DND-41 (cell line): ENCODE results near the gene DEAF1.

Experiments used
- ATAC-seq: fragments of 200-7000 bp; cut with Tn5 transposase; 3 replicates; pipeline ENCODE4 v1.9.1; 2021; ENCODE audit warnings: low read depth; ENCODE audit not compliant: insufficient read depth
- DNase-seq: peaks from one replicate; pipeline ENCODE4 v3.0.0-alpha.2; 2020
- H2AFZ ChIP-seq: 2 replicates; pipeline ENCODE4 v1.6.0; 2012; ENCODE audit warnings: low read depth, low read length
- H3K27ac ChIP-seq: 2 replicates; pipeline ENCODE4 v1.5.1; 2012; ENCODE audit warnings: low read length, inconsistent platforms
- H3K27me3 ChIP-seq: fragments of 200-600 bp; sonication (generic); 2 replicates; pipeline ENCODE4 v1.6.0; 2012; ENCODE audit warnings: low read length, mild to moderate bottlenecking, inconsistent platforms; ENCODE audit not compliant: insufficient read depth, poor library complexity
- H3K36me3 ChIP-seq: 2 replicates; pipeline ENCODE4 v1.5.1; 2012; ENCODE audit warnings: low read length, inconsistent platforms; ENCODE audit not compliant: insufficient read depth
- H3K4me1 ChIP-seq: 2 replicates; pipeline ENCODE4 v1.5.1; 2012; ENCODE audit warnings: mild to moderate bottlenecking, low read length; ENCODE audit not compliant: insufficient read depth
- H3K4me2 ChIP-seq: 2 replicates; pipeline ENCODE4 v1.6.0; 2012; ENCODE audit warnings: mild to moderate bottlenecking, moderate library complexity, low read length, inconsistent platforms; ENCODE audit not compliant: insufficient read depth
- H3K4me3 ChIP-seq, 2 experiments: fragments of 200-600 bp in 1 of 2; shearing (Covaris generic) in 1 of 2; 2 replicates each; pipeline ENCODE4 v1.5.1; 2012 to 2016; ENCODE audit warnings: inconsistent platforms in 2 of 2, low read length in 2 of 2, mild to moderate bottlenecking in 2 of 2, low read depth in 1 of 2, moderate library complexity in 1 of 2
- H3K79me2 ChIP-seq: 2 replicates; pipeline ENCODE4 v1.6.0; 2012; ENCODE audit warnings: low read length, inconsistent platforms; ENCODE audit not compliant: insufficient read depth
- H3K9ac ChIP-seq: 2 replicates; pipeline ENCODE4 v1.6.0; 2012; ENCODE audit warnings: low read depth, mild to moderate bottlenecking, inconsistent platforms, low read length, moderate library complexity
- H3K9me3 ChIP-seq: 2 replicates; pipeline ENCODE4 v1.5.1; 2012; ENCODE audit warnings: low read length, moderate library complexity, mild to moderate bottlenecking, inconsistent platforms; ENCODE audit not compliant: insufficient read depth, severe bottlenecking
- H4K20me1 ChIP-seq: 2 replicates; pipeline ENCODE4 v1.6.0; 2012; ENCODE audit warnings: low read length; ENCODE audit not compliant: insufficient read depth
- CTCF ChIP-seq: IDR thresholded peaks from 2 replicates; pipeline ENCODE4 v1.5.1; 2012; ENCODE audit warnings: borderline replicate concordance, low read length, moderate library complexity, mild to moderate bottlenecking; ENCODE audit not compliant: poor library complexity, severe bottlenecking; ENCODE audit errors: extremely low read depth
- EZH2 ChIP-seq: IDR thresholded peaks from 3 replicates; pipeline ENCODE4 v1.6.1; 2012; ENCODE audit warnings: borderline replicate concordance, low read depth, mild to moderate bottlenecking, moderate library complexity, low read length, inconsistent platforms; ENCODE audit not compliant: severe bottlenecking

The DEAF1 gene

GRCh38 chr11:617199-617911 lies 77.7 kb downstream of the DEAF1 start:
- no peak for ATAC-seq
- H3K4me1 ChIP-seq, result peaks cover 35% of the 10 kb centered on the region

GRCh38 chr11:616320-617198 lies 78.5 kb downstream of the DEAF1 start:
- no peaks in the 10 kb centered on the region for H3K27me3 ChIP-seq
- peak overlapping the region; percentile 75 for H3K9ac ChIP-seq
- peak overlapping the region in 1 of 2 experiments; percentile 97; a peak in 2 of 4 replicates for H3K4me3 ChIP-seq
- no peaks in the 10 kb centered on the region for H3K9me3 ChIP-seq
- no peak for DNase-seq
- peaks cover 35% of the 10 kb centered on the region for H3K4me1 ChIP-seq
- H3K79me2 ChIP-seq, result peaks cover 17% of the 10 kb centered on the region
- TF ChIP-seq EZH2 (no peak), CTCF (no peak)
- H4K20me1 ChIP-seq, result peaks cover 44% of the 10 kb centered on the region
- H2AFZ ChIP-seq, result no peak overlapping the region
- no peak for ATAC-seq
- H3K4me2 ChIP-seq, result peak overlapping the region; percentile 100
- H3K36me3 ChIP-seq, result peaks cover 39% of the 10 kb centered on the region
- H3K27ac ChIP-seq, result peak overlapping the region; percentile 85

More at GRCh38 chr11:617199-617911, 77.7 kb downstream of the DEAF1 start:
- peaks cover 31% of the 10 kb centered on the region for H3K36me3 ChIP-seq
- no peak overlapping the region for H3K27ac ChIP-seq
- no peak for TF ChIP-seq CTCF
- no peak for TF ChIP-seq EZH2
- no peaks in the 10 kb centered on the region for H3K9me3 ChIP-seq
- no peak overlapping the region for H2AFZ ChIP-seq
- no peak overlapping the region for H3K4me3 ChIP-seq
- no peak overlapping the region for H3K4me2 ChIP-seq
- DNase-seq, result no peak
- peaks cover 37% of the 10 kb centered on the region for H4K20me1 ChIP-seq
- peaks cover 17% of the 10 kb centered on the region for H3K79me2 ChIP-seq
- H3K27me3 ChIP-seq, result no peaks in the 10 kb centered on the region
- no peak overlapping the region for H3K9ac ChIP-seq

GRCh38 chr11:615504-616319 lies 79.3 kb downstream of the DEAF1 start, which contains the start of gene IRF7:
Gene IRF7 (minus strand): TSS chr11:615950. CDS start chr11:615364, 586 bp downstream.
- Histone ChIP-seq H3K79me2 (peaks cover 17% of the 10 kb centered on the region), H3K9me3 (no peaks in the 10 kb centered on the region), H4K20me1 (peaks cover 51% of the 10 kb centered on the region), H3K36me3 (peaks cover 48% of the 10 kb centered on the region), H3K4me2 (peak within 1 kb of the TSS; percentile 100), H3K27ac (peak within 1 kb of the TSS; percentile 85), H2AFZ (peak within 1 kb of the TSS; percentile 90), H3K9ac (peak within 1 kb of the TSS; percentile 75), H3K27me3 (no peaks in the 10 kb centered on the region), H3K4me3 (peak within 1 kb of the TSS; percentile 60 to 97), H3K4me1 (peaks cover 35% of the 10 kb centered on the region)
- ATAC-seq (peak; percentile 86), DNase-seq (peak; percentile 88)
- TF ChIP-seq EZH2 (no peak), CTCF (no peak)
